Endodermal cell (in vitro differentiated cells): ENCODE data around the gene CALHM3. TPM values are rescaled to one million over a fixed set of nuclear protein-coding genes. Genes with fewer than 3 reads are reported as not detected.
A peak's percentile ranks its signal among the peaks of the same experiment; 100 is the strongest.
"Not testable (repeated sequence)": the region's sequence is repeated elsewhere in the genome, so short reads cannot be mapped to it uniquely, and the experiment has no call there.

Experiments
- DNase-seq: peaks from one replicate; pipeline ENCODE4 v3.0.0-alpha.2; 2017
- H3K27ac ChIP-seq: 2 replicates; pipeline ENCODE4 v1.5.1; 2013; ENCODE audit warnings: mild to moderate bottlenecking, low read depth, low read length, moderate library complexity
- H3K27me3 ChIP-seq: 2 replicates; pipeline ENCODE4 v1.6.1; 2013; ENCODE audit warnings: mild to moderate bottlenecking, low read length, moderate library complexity; ENCODE audit not compliant: insufficient read depth, control insufficient read depth, poor library complexity, severe bottlenecking
- H3K36me3 ChIP-seq: 2 replicates; pipeline ENCODE4 v1.7.0; 2013; ENCODE audit warnings: mild to moderate bottlenecking, low read length, moderate library complexity; ENCODE audit not compliant: control insufficient read depth, insufficient read depth
- H3K4me1 ChIP-seq: one replicate; pipeline ENCODE4 v1.7.0; 2013; ENCODE audit warnings: low read length; ENCODE audit not compliant: control insufficient read depth, insufficient read depth
- H3K4me3 ChIP-seq: 2 replicates; pipeline ENCODE4 v1.5.1; 2013; ENCODE audit warnings: mild to moderate bottlenecking, low read length, moderate library complexity
- H3K9ac ChIP-seq: 2 replicates; pipeline ENCODE4 v1.6.1; 2013; ENCODE audit warnings: mild to moderate bottlenecking, low read length, moderate library complexity; ENCODE audit not compliant: poor library complexity, severe bottlenecking; ENCODE audit errors: extremely low read depth
- H3K9me3 ChIP-seq: 2 replicates; pipeline ENCODE4 v1.6.1; 2013; ENCODE audit warnings: mild to moderate bottlenecking, low read length, moderate library complexity; ENCODE audit not compliant: control insufficient read depth
- H3K27ac Mint-ChIP-seq: 2 replicates; pipeline ENCODE4 v1.8.0; 2020; ENCODE audit warnings: mixed read lengths
- H3K27me3 Mint-ChIP-seq: 2 replicates; pipeline ENCODE4 v1.8.0; 2021; ENCODE audit warnings: mild to moderate bottlenecking, mixed read lengths; ENCODE audit not compliant: insufficient read depth
- H3K36me3 Mint-ChIP-seq: 2 replicates; pipeline ENCODE4 v1.8.0; 2020; ENCODE audit warnings: low read depth, mixed read lengths
- H3K4me1 Mint-ChIP-seq: 2 replicates; pipeline ENCODE4 v1.8.0; 2020; ENCODE audit warnings: mixed read lengths
- H3K4me3 Mint-ChIP-seq: 2 replicates; pipeline ENCODE4 v1.8.0; 2020; ENCODE audit warnings: mild to moderate bottlenecking, moderate library complexity, mixed read lengths
- H3K9me3 Mint-ChIP-seq: 2 replicates; pipeline ENCODE4 v1.8.0; 2020; ENCODE audit warnings: mild to moderate bottlenecking, mixed read lengths
- CTCF ChIP-seq: fragments of 200-600 bp; sonication (generic); conservative IDR thresholded peaks from 2 replicates; pipeline ENCODE4 v1.5.0; 2021; ENCODE audit warnings: antibody characterized with exemption, mild to moderate bottlenecking
- WGBS, 2 experiments: methylation state at CpG; one replicate each; pipeline versions ENCODE4 v1.1.5 to v1.1.7; 2013; ENCODE audit warnings: missing lambda C conversion rate in 2 of 2, mixed read lengths in 1 of 2; ENCODE audit not compliant: insufficient coverage in 1 of 2, insufficient read length in 1 of 2; 5-methylcytosine and 5-hydroxymethylcytosine counted together
- total RNA-seq, 2 donors: library from RNA; stranded (reverse); fragmentation: NEBNext Ultra II Directional in 1 of 2; extraction: Animal tissue kit (Norgen Biotek cat#: 25700) in 1 of 2; gene quantifications; 2 replicates in 1 of 2; 3 replicates in 1 of 2; pipeline ENCODE4 v1.2.1, GENCODE V29; 2021

CALHM3 gene
- total RNA-seq, 2 donors from 2014 or later = not detected

- Histone ChIP-seq H3K4me1 (no peaks in the 10 kb centered on the region), H3K4me3 (no peak overlapping the region), H3K27ac (no peak overlapping the region), H3K27me3 (peaks cover 46% of the 10 kb centered on the region), H3K36me3 (no peaks in the 10 kb centered on the region), H3K9me3 (no peaks in the 10 kb centered on the region), H3K9ac (no peak overlapping the region)
- no peak for TF ChIP-seq CTCF
- no peak overlapping the region for H3K27ac Mint-ChIP-seq
- peaks cover 61% of the 10 kb centered on the region for H3K27me3 Mint-ChIP-seq
- H3K4me3 Mint-ChIP-seq = no peak overlapping the region
- peaks cover 9% of the 10 kb centered on the region for H3K4me1 Mint-ChIP-seq
- no peaks in the 10 kb centered on the region for H3K36me3 Mint-ChIP-seq
- peak; percentile 64 for DNase-seq
- H3K9me3 Mint-ChIP-seq = no peaks in the 10 kb centered on the region
- WGBS, 2 experiments = 62 to 73% methylated on average over 5 to 7 of the region's 7 CpGs
Measured at GRCh38 chr10:103491729-103492364, 12.8 kb upstream of the CALHM3 start.

DNA sequence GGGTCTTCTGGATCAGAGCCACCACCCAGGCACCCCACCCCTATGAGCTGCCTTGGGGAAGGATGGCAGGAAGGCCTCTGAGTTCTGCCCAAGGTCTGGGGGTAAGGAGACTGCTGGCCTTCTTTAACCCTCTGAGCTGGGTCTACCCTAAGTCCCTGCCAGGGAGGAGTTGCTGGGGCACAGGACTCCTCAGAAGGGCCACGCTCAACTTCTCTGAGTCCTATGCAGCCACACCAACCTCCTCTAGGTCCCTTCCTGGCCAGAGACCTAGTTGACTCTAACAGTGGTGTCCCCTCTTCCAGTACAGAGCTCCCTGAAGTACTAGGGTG lies 11.9 kb upstream of the CALHM3 start:
- H3K27ac Mint-ChIP-seq = no peak overlapping the region
- H3K4me1 ChIP-seq = no peaks in the 10 kb centered on the region
- TF ChIP-seq CTCF = no peak
- H3K36me3 Mint-ChIP-seq = no peaks in the 10 kb centered on the region
- peaks cover 9% of the 10 kb centered on the region for H3K4me1 Mint-ChIP-seq
- peaks cover 52% of the 10 kb centered on the region for H3K27me3 Mint-ChIP-seq
- H3K36me3 ChIP-seq = no peaks in the 10 kb centered on the region
- H3K27ac ChIP-seq = no peak overlapping the region
- peaks cover 37% of the 10 kb centered on the region for H3K27me3 ChIP-seq
- no peaks in the 10 kb centered on the region for H3K9me3 Mint-ChIP-seq
- 100% methylated on average over 1 of the region's 1 CpG; no CpG with 5 or more reads in 1 of the 2 experiments for WGBS, 2 experiments
- no peak for DNase-seq
- no peak overlapping the region for H3K9ac ChIP-seq
- no peaks in the 10 kb centered on the region for H3K9me3 ChIP-seq
- H3K4me3 Mint-ChIP-seq = no peak overlapping the region
- H3K4me3 ChIP-seq = no peak overlapping the region

- Mint-ChIP-seq H3K4me3 (no peak overlapping the region), H3K4me1 (peaks cover 5% of the 10 kb centered on the region), H3K27ac (no peak overlapping the region), H3K36me3 (no peaks in the 10 kb centered on the region), H3K27me3 (peaks cover 25% of the 10 kb centered on the region), H3K9me3 (no peaks in the 10 kb centered on the region)
- Histone ChIP-seq H3K9ac (no peak overlapping the region), H3K4me3 (no peak overlapping the region), H3K27ac (no peak overlapping the region), H3K27me3 (peaks cover 4% of the 10 kb centered on the region), H3K9me3 (no peaks in the 10 kb centered on the region), H3K4me1 (no peaks in the 10 kb centered on the region), H3K36me3 (no peaks in the 10 kb centered on the region)
- no peak for TF ChIP-seq CTCF
- 86 to 96% methylated on average over 1 to 2 of the region's 2 CpGs for WGBS, 2 experiments
- no peak for DNase-seq
Measured at GRCh38 chr10:103487410-103487708, 8.3 kb upstream of the CALHM3 start.

DNA sequence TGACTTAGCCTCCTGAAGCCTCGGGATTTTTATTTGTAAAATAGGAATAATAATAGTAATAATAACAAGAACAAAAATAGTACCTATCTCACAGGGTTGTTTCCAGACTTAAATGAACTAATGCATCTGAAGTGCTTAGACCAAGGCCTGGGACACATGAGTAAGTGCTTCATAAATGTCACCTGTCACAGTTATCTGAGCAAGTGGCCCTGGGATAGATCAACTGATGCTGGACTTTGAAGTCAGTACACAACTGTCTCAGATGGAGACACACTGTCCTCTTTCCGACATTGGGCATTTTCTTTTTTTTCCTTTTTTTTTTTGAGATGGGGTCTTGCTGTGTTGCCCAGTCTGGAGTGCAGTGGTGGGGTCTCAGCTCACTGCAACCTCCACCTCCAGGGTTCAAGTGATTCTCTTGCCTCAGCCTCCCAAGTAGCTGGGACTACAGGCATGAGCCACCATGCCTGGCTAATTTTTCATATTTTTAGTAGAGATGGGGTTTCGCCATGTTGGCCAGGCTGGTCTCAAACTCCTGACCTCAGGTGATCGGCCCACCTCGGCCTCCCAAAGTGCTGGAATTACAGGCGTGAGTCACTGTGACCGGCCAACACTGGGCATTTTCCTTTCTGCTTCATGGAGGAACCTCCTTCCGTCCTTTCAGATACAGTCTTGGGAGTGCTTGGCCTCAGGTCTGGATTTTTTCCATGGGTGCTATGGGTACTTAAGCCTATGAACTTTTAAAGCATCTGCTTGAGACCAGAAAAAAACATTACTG lies 7.8 kb upstream of the CALHM3 start:
- H3K4me3 Mint-ChIP-seq, H3K4me1 Mint-ChIP-seq, H3K9me3 Mint-ChIP-seq, H3K27ac ChIP-seq, H3K9ac ChIP-seq, H3K9me3 ChIP-seq, H3K4me1 ChIP-seq, H3K36me3 Mint-ChIP-seq, DNase-seq, H3K36me3 ChIP-seq, H3K27me3 ChIP-seq, H3K27ac Mint-ChIP-seq, H3K4me3 ChIP-seq: not testable (repeated sequence)
- 90 to 91% methylated on average over 6 to 7 of the region's 8 CpGs for WGBS, 2 experiments
- H3K27me3 Mint-ChIP-seq = peaks cover 20% of the 10 kb centered on the region
